HG03280 (cell line): ENCODE data around the gene SPATA6.
"Not testable (repeated sequence)": the region's sequence is repeated elsewhere in the genome, so short reads cannot be mapped to it uniquely, and the experiment has no call there.

Experiments
- ATAC-seq: cut with Tn5 transposase; IDR thresholded peaks from one replicate; pipeline ENCODE4 v1.9.1; 2021; ENCODE audit warnings: mild to moderate bottlenecking, moderate library complexity; ENCODE audit not compliant: unreplicated experiment

The SPATA6 gene

GRCh38 chr1:48466594-48466993, 5.4 kb downstream of the SPATA6 start:
- ATAC-seq, result no peak

GRCh38 chr1:48462716-48463302, 9.2 kb downstream of the SPATA6 start:
- no peak for ATAC-seq

- no peak for ATAC-seq
Observed at GRCh38 chr1:48450505-48450904, 21.5 kb downstream of the SPATA6 start.

- ATAC-seq, result no peak
Observed at GRCh38 chr1:48448932-48449331, 23.1 kb downstream of the SPATA6 start.

GRCh38 chr1:48444186-48444585, 27.8 kb downstream of the SPATA6 start:
- ATAC-seq, result not testable (repeated sequence)

GRCh38 chr1:48442864-48443619, 29.0 kb downstream of the SPATA6 start:
- ATAC-seq, result no peak

GRCh38 chr1:48440786-48441185, 31.2 kb downstream of the SPATA6 start:
- not testable (repeated sequence) for ATAC-seq

GRCh38 chr1:48439380-48439779, 32.6 kb downstream of the SPATA6 start:
- ATAC-seq, result no peak

- ATAC-seq, result not testable (repeated sequence)
Observed at GRCh38 chr1:48437379-48437778, 34.6 kb downstream of the SPATA6 start.

GRCh38 chr1:48435312-48436002, 36.5 kb downstream of the SPATA6 start:
- ATAC-seq, result not testable (repeated sequence)

GRCh38 chr1:48430832-48431231, 41.2 kb downstream of the SPATA6 start:
- no peak for ATAC-seq

GRCh38 chr1:48422009-48422408, 50.0 kb downstream of the SPATA6 start:
- no peak for ATAC-seq

- ATAC-seq, result no peak
Observed at GRCh38 chr1:48418742-48419141, 53.3 kb downstream of the SPATA6 start.

GRCh38 chr1:48415050-48415449, 57.0 kb downstream of the SPATA6 start:
- no peak for ATAC-seq

- no peak for ATAC-seq
Observed at GRCh38 chr1:48414264-48414663, 57.7 kb downstream of the SPATA6 start.

- ATAC-seq, result no peak
Observed at GRCh38 chr1:48405940-48406339, 66.1 kb downstream of the SPATA6 start.

- ATAC-seq, result no peak
Observed at GRCh38 chr1:48405400-48405799, 66.6 kb downstream of the SPATA6 start.

GRCh38 chr1:48402599-48402998, 69.4 kb downstream of the SPATA6 start:
- ATAC-seq, result no peak

- no peak for ATAC-seq
Observed at GRCh38 chr1:48396208-48396607, 75.8 kb downstream of the SPATA6 start.

GRCh38 chr1:48391926-48392325, 80.1 kb downstream of the SPATA6 start:
- ATAC-seq, result no peak

GRCh38 chr1:48387409-48387808, 84.6 kb downstream of the SPATA6 start:
- ATAC-seq, result no peak

GRCh38 chr1:48374785-48375184, 97.2 kb downstream of the SPATA6 start:
- ATAC-seq, result no peak
